Measurements from ENCODE around the gene TPTE.
"Not testable (repeated sequence)": the region's sequence is repeated elsewhere in the genome, so short reads cannot be mapped to it uniquely, and the experiment has no call there.

The TPTE gene

DNA sequence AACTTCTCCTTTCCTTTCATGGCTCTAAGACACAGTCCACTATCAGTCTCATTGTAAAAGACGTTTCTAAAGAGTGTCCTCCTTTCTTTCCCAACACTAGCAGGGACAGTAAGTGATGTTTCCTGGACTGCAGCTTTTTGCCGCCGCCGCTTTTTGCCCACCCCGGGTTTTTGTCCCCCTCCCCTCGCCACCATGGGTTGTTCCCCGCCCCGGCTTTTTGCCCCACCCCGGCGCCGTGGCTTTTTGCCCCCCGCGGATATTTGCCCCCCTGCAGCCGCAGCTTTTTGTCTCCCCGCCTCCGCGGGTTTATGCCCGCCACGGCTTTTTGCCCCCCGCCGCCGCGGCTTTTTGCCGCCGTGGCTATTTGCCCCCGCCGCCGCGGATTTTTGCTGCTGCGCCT lies 95.2 kb downstream of the TPTE start:
- DNase-seq (ENCODE audit: low read depth in 2 of 2) = no peak

DNA sequence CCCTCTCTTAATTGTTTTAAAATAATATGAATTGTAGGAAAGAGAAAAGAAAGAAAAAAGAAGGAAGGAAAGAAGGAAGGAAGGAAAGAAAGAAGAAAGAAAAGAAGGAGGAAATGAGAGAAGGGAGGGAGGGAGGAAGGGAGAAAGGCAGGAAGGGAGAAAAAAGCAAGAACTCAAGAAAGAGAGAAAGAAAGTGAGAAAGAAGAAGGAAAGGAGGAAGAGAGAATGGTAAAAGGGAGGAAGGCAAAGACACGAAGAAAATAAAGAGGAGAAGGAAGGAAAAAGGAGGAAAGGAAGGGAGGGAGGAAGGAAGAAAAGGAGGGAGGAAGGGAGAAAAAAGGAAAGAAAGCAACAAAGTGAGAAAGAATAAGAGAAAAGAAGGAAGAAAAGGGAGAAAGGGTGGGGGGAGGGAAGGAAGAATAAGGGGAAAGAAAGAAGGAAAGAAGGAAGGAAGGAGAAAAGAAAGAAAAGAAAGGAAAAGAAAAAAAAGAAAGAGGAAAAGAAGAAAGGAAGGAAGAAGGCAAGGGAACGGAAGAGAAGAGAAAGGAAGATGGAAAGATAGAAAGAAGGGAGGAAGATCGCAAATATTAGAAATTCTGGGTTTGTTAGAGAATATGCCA lies 95.9 kb downstream of the TPTE start:
- not testable (repeated sequence) for DNase-seq (ENCODE audit: low read depth in 2 of 2)

DNA sequence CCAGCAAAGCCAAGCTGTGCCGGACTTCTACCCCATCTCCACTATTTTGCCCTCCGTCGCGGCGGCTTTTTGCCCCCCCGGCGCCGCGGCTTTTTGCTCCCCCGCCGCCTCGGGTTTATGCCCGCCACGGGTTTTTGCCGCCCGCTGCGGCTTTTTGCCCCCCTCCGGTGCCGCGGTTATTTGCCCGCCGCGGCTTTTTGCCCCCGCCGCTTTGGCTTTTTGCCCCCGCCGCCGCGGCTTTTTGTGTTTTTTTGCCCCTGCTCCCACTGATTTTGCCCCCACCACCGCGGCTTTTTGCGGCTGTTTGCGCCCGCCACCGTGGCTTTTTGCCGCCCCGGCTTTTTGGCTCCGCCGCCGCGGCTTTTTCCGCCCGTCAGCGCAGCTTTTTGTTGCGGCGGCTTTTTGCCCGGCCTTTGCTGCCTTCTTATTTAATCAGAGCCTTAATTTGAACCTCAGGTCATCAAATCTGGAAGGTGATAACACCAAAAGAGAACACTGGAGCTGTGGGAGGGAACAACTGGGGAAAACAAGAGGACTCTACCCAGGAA lies 106.0 kb downstream of the TPTE start:
- DNase-seq (ENCODE audit: low read depth in 2 of 2) = no peak

- DNase-seq (ENCODE audit: low read depth in 2 of 2) = not testable (repeated sequence)
Observed at GRCh38 chr21:10629239-10629638, 107.9 kb downstream of the TPTE start.

DNA sequence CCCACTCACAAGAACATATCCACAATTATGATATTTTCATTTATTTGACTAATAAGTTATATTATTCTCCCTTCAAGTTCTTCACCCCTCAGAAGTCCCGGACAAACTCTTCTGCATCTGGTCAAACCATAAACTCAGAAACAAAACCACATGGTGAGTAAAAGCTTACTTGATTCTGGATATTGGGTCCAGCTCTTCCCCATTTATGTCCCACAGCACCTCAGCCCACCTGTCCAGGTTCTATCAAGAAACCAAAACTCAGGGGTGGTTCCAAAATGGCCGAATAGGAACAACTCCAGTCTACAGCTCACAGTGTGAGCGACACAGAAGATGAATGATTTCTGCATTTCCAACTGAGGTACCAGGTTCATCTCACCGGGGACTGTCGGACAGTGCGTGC lies 109.4 kb downstream of the TPTE start:
- not testable (repeated sequence) for DNase-seq (ENCODE audit: low read depth in 2 of 2)

DNA sequence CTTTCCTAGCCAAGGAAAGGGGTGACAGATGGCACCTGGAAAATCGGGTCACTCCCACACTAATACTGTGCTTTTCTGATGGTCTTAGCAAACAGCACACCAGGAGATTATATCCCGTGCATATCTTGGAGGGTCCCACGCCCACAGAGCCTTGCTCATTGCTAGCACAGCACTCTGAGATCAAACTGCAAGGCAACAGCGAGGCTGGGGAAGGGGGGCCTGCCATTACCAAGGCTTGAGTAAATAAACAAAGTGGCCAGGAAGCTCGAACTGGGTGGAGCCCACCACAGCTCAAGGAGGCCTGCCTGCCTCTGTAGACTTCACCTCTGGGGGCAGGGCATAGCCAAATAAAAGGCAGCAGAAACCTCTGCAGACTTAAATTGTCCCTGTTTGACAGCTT lies 109.9 kb downstream of the TPTE start:
- DNase-seq (ENCODE audit: low read depth in 2 of 2) = not testable (repeated sequence)

DNA sequence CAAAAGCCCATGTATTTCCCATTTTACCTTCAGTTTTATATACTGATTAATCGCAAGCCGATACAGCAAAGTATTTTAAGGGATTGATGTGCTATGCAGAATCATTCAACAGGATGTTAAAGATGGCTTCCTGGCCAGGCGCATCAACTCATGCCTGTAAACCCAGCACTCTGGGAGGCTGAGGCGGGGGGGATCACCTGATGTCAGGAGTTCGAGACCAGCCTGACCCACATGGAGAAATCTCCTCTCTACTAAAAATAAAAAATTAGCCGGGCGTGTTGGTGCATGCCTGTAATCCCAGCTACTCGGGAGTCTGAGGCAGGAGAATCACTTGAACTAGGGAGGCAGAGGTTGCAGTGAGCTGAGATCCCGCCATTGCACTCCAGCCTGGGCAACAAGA lies 116.8 kb downstream of the TPTE start:
- DNase-seq (ENCODE audit: low read depth in 2 of 2) = not testable (repeated sequence)

DNA sequence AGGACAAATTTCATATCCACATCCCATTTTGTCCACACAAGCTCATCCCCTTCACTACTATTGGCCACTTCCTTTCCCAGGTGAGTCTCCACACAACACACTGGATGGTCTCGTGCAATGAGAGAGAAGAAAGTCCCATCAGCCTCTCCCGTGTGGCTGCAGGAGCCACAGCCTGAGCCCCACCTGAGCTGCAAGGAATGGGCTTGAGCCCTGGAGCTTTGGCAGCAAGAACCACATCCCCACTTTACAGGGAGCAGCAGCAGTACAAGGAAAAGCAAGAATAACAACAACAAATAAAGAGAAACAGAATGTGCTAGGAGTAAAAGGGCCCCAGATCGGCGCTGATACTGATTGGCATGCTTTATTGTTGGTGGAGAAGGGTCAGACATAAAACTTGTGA lies 117.7 kb downstream of the TPTE start:
- no peak for DNase-seq (ENCODE audit: low read depth in 2 of 2)

GRCh38 chr21:10639746-10640145 lies 118.4 kb downstream of the TPTE start:
- not testable (repeated sequence) for DNase-seq (ENCODE audit: low read depth in 2 of 2)

DNA sequence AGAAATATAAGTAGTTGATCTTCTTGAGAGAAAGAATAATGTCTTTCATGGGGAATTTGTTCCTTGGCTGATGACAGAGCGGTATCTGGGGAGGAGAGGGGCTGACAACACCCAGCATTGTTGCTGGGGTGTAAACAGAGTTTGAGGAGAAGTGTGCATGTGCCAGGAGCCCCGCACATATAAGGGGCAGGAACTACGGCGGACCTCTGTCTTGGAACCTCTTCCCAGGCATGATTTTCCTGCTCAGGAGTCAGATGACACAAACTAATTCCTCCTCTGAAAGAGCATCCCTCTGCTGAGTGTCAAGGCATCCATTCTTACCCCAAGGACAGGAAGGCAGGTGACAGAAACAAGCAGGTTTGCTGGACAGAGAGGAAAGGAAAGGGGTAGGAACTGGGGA lies 119.1 kb downstream of the TPTE start:
- no peak for DNase-seq (ENCODE audit: low read depth in 2 of 2)

DNA sequence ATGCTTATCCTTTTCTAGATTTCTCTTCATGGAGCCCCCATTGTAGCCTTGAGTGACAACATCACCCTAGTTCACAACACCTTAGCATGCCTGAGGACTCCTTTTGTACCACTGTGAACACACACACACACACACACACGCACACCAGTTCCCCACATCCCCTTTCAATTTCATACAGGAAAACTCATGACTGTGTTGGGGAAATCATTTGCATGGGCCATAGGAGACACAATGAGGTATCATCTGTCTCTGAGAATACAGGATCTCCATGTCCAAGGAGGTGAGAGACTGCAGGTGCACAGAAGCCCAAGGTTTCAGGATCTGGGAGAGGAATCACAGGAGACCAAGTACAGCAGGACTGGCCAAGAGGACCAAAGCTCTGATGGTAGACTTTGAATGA lies 119.7 kb downstream of the TPTE start:
- no peak for DNase-seq (ENCODE audit: low read depth in 2 of 2)

DNA sequence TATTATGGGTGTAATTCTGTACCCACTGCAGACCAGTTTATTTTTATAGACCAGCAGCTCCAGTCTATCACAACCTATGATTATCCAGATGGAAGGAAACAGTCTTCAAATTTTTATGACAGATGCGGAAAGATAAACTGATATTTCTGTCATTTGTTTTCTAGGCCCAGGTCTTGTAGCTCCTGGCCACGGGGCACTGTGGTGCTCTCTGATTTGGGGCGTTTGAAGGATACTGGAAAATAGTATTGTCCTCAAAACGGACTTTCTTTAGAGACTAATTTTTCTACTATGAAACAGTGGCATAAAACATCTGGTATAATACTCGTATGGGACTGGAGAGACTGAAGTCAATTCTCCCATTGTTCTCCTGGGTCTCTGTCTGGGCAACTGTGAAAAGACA lies 124.3 kb downstream of the TPTE start:
- not testable (repeated sequence) for DNase-seq (ENCODE audit: low read depth in 2 of 2)

- DNase-seq (ENCODE audit: low read depth in 2 of 2) = not testable (repeated sequence)
Observed at GRCh38 chr21:10649350-10650149, 128.2 kb downstream of the TPTE start.

DNA sequence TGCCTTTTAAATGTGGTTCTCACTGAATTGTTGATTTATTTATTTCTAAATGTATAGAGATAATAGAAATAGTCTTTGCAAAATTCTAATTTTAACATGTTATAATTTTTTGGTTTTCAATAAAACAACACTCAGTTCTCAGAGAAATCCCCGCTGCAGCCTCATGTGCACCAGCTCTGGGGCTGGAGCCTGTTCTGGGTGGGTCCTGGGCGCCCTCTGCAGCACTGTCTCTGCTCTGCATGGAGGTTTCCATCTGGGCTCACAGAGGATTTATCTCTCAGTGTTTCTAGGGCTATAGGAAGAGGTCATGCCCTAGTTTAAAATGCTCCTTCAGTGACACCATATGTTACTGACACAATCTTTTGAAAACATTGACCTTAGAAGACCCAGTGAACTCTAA lies 128.9 kb downstream of the TPTE start:
- not testable (repeated sequence) for DNase-seq (ENCODE audit: low read depth in 2 of 2)

Measured in stimulated activated CD8-positive, alpha-beta memory T cell treated with anti-CD3 and anti-CD28 coated beads, Interleukin-15, amount 100 ng/mL, for 4 hours (primary cell).